Neural cell (in vitro differentiated cells): Measurements from ENCODE around the gene NFIA.

Experiments
- CTCF ChIP-seq: fragments of 450-650 bp; IDR thresholded peaks from 2 replicates; pipeline ENCODE4 v1.5.1; 2014; ENCODE audit warnings: antibody characterized with exemption, mild to moderate bottlenecking, moderate library complexity; ENCODE audit not compliant: poor library complexity, severe bottlenecking
- EP300 ChIP-seq: fragments of 450-650 bp; conservative IDR thresholded peaks from 2 replicates; pipeline ENCODE4 v1.6.1; 2014; ENCODE audit warnings: antibody characterized with exemption, mild to moderate bottlenecking, moderate library complexity; ENCODE audit not compliant: poor library complexity, severe bottlenecking
- EZH2 ChIP-seq: fragments of 200-600, 300-800 bp; shearing (Covaris generic), sonication (generic); IDR thresholded peaks from 2 replicates; pipeline ENCODE4 v1.6.1; 2014; ENCODE audit warnings: antibody characterized with exemption, low read length, borderline replicate concordance, mild to moderate bottlenecking; ENCODE audit not compliant: insufficient read depth, poor library complexity, severe bottlenecking
- MXI1 ChIP-seq: fragments of 450-650 bp; conservative IDR thresholded peaks from 2 replicates; pipeline ENCODE4 v1.6.1; 2014; ENCODE audit warnings: antibody characterized with exemption, mild to moderate bottlenecking; ENCODE audit not compliant: poor library complexity, severe bottlenecking
- POLR2AphosphoS5 ChIP-seq: IDR thresholded peaks from 2 replicates; pipeline ENCODE4 v1.6.1; 2012
- RAD21 ChIP-seq: fragments of 450-650 bp; conservative IDR thresholded peaks from 2 replicates; pipeline ENCODE4 v1.6.1; 2014; ENCODE audit warnings: antibody characterized with exemption, mild to moderate bottlenecking, moderate library complexity
- REST ChIP-seq: IDR thresholded peaks from 2 replicates; pipeline ENCODE4 v1.6.1; 2012; ENCODE audit warnings: borderline replicate concordance
- TAF1 ChIP-seq: IDR thresholded peaks from 2 replicates; pipeline ENCODE4 v1.6.1; 2012; ENCODE audit warnings: low read depth

GRCh38 chr1:61498342-61498741 is 416.0 kb downstream of the NFIA start:
- TF ChIP-seq TAF1 (no peak), CTCF (no peak), POLR2AphosphoS5 (no peak), EZH2 (no peak), MXI1 (no peak), REST (no peak), RAD21 (no peak), EP300 (no peak)
